HepG2 (cell line): ENCODE data around the gene SLC44A4. TPM values are rescaled to one million over a fixed set of nuclear protein-coding genes. Genes with fewer than 3 reads are reported as not detected.
A peak's percentile ranks its signal among the peaks of the same experiment; 100 is the strongest.

ENCODE experiments used
- AKNA ChIP-seq: sonication (generic); formaldehyde crosslinking; IDR thresholded peaks from 2 replicates; pipeline ENCODE4 v1.4.0; 2020; ENCODE audit warnings: missing genetic modification reagents, borderline replicate concordance
- ARNT2 ChIP-seq: sonication (generic); formaldehyde crosslinking; IDR thresholded peaks from 2 replicates; pipeline ENCODE4 v1.8.0; 2022; ENCODE audit warnings: mild to moderate bottlenecking, low read depth, missing genetic modification reagents, moderate library complexity
- CHD4 ChIP-seq: fragments of 200-600 bp; sonication (generic); IDR thresholded peaks from 2 replicates; pipeline ENCODE4 v1.7.0; 2017; ENCODE audit warnings: mild to moderate bottlenecking, low read length, borderline replicate concordance
- FIP1L1 ChIP-seq: fragments of 200-400 bp; formaldehyde crosslinking; IDR thresholded peaks from 2 replicates; pipeline ENCODE4 v1.6.1; 2018; ENCODE audit warnings: low read depth, mild to moderate bottlenecking, low read length, moderate library complexity, borderline replicate concordance; ENCODE audit not compliant: insufficient read depth
- FOXO1 ChIP-seq: sonication (generic); formaldehyde crosslinking; IDR thresholded peaks from 2 replicates; pipeline ENCODE4 v1.4.0; 2020; ENCODE audit warnings: missing genetic modification reagents
- FOXP1 ChIP-seq, 2 experiments: fragments of 450-650 bp in 1 of 2; IDR thresholded peaks; 2 replicates each; pipeline ENCODE4 v1.6.1; 2017 to 2018; ENCODE audit warnings: antibody characterized with exemption in 1 of 2
- NCOR1 ChIP-seq: fragments of 200-600 bp; sonication (generic); IDR thresholded peaks from 2 replicates; pipeline ENCODE4 v1.7.0; 2017; ENCODE audit warnings: antibody characterized with exemption, low read length, borderline replicate concordance
- POLR2AphosphoS5 ChIP-seq: IDR thresholded peaks from 2 replicates; pipeline ENCODE4 v1.6.1; 2012; ENCODE audit warnings: low read depth, low read length
- SAP130 ChIP-seq: IDR thresholded peaks from 2 replicates; pipeline ENCODE4 v1.6.1; 2016; ENCODE audit warnings: low read depth
- ZBTB33 ChIP-seq: sonication (generic); formaldehyde crosslinking; IDR thresholded peaks from 2 replicates; pipeline ENCODE4 v1.4.0; 2020; ENCODE audit warnings: missing genetic modification reagents
- ZC3H13 ChIP-seq: sonication (generic); formaldehyde crosslinking; IDR thresholded peaks from 2 replicates; pipeline ENCODE4 v1.8.1; 2023; ENCODE audit warnings: mild to moderate bottlenecking, missing genetic modification reagents, moderate library complexity
- ZKSCAN8 ChIP-seq: IDR thresholded peaks from 2 replicates; pipeline ENCODE4 v1.6.1; 2016; ENCODE audit warnings: borderline replicate concordance, missing genetic modification reagents, missing compliant biosample characterization
- ZNF235 ChIP-seq: sonication (generic); formaldehyde crosslinking; IDR thresholded peaks from 2 replicates; pipeline ENCODE4 v1.8.1; 2023; ENCODE audit warnings: mild to moderate bottlenecking, missing genetic modification reagents, borderline replicate concordance
- ZNF296 ChIP-seq: sonication (generic); formaldehyde crosslinking; conservative IDR thresholded peaks from 2 replicates; pipeline ENCODE4 v1.5.0; 2020; ENCODE audit warnings: mild to moderate bottlenecking, missing genetic modification reagents
- ZNF549 ChIP-seq: sonication (generic); formaldehyde crosslinking; IDR thresholded peaks from 2 replicates; pipeline ENCODE4 v1.5.0; 2020; ENCODE audit warnings: missing genetic modification reagents
- ZNF709 ChIP-seq: sonication (generic); formaldehyde crosslinking; IDR thresholded peaks from 2 replicates; pipeline ENCODE4 v1.5.0; 2020; ENCODE audit warnings: mild to moderate bottlenecking, missing genetic modification reagents
- ZNF724P ChIP-seq: sonication (generic); formaldehyde crosslinking; IDR thresholded peaks from 2 replicates; pipeline ENCODE4 v1.8.0; 2022; ENCODE audit warnings: missing genetic modification reagents, borderline replicate concordance
- ZNF768 ChIP-seq: sonication (generic); formaldehyde crosslinking; IDR thresholded peaks from 2 replicates; pipeline ENCODE4 v1.4.0; 2020; ENCODE audit warnings: missing genetic modification reagents
- ZNF879 ChIP-seq: sonication (generic); formaldehyde crosslinking; IDR thresholded peaks from 2 replicates; pipeline ENCODE4 v1.8.1; 2023; ENCODE audit warnings: missing genetic modification reagents
- polyA plus RNA-seq, 8 experiments: library from polyadenylated mRNA; depleted of rRNA in 3 of 8; stranded (reverse) in 7 of 8; unstranded in 1 of 8; fragments of >200 nt; fragmentation: Illumina TruSeq in 4 of 8; extraction: Trizol in 4 of 8; gene quantifications; 2 replicates each; pipeline versions ENCODE4 v1.2.1 to v1.2.3, GENCODE V29; 2011 to 2016; ENCODE audit warnings: low read depth in 4 of 8, missing spikeins in 1 of 8, mixed read lengths in 1 of 8; ENCODE audit not compliant: insufficient read depth in 1 of 8
- total RNA-seq, 5 experiments: library from RNA; depleted of rRNA; stranded (reverse); fragments of >200 nt; fragmentation: Illumina TruSeq; extraction: Trizol; gene quantifications; 2 replicates each; pipeline ENCODE4 v1.2.3, GENCODE V29; 2016; ENCODE audit warnings: low read depth in 1 of 5
- TF ChIP-seq, protein P1 (sequence below): sonication (generic); formaldehyde crosslinking; IDR thresholded peaks from 2 replicates; pipeline ENCODE4 v1.5.0; 2020; ENCODE audit warnings: mild to moderate bottlenecking, missing genetic modification reagents, moderate library complexity
- TF ChIP-seq, protein P2 (sequence below): IDR thresholded peaks from 2 replicates; pipeline ENCODE4 v1.6.1; 2016; ENCODE audit warnings: mild to moderate bottlenecking, missing biosample characterization, missing genetic modification reagents

SLC44A4 gene
- total and polyA plus RNA-seq, 2 of the 13 experiments (the other 11 are each of a cell fraction or from before 2014, with no cell fraction given), result 3.5 to 5.9 TPM

DNA sequence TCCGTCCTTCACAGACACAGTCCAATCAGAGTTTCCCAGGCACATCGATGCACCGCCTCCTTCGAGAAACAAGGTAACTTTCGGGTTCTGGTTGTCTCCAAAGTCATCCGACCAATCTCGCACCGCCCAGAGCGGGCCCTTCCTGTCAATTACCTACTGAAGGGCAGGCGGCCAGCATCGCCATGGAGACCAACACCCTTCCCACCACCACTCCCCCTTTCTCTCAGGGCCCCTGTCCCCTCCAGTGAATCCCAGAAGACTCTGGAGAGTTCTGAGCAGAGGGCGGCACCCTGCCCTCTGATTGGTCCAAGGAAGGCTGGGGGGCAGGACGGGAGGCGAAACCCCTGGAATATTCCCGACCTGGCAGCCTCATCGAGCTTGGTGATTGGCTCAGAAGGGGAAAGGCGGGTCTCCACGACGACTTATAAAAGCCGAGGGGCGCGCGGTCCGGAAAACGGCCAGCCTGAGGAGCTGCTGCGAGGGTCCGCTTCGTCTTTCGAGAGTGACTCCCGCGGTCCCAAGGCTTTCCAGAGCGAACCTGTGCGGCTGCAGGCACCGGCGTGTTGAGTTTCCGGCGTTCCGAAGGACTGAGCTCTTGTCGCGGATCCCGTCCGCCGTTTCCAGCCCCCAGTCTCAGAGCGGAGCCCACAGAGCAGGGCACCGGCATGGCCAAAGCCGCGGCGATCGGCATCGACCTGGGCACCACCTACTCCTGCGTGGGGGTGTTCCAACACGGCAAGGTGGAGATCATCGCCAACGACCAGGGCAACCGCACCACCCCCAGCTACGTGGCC, 51.3 kb downstream of the SLC44A4 start, which contains the start of gene HSPA1B (continued):
- TF ChIP-seq ZBTB33 (CRISPR knock-in tag) (no peak), FIP1L1 (no peak), ZNF709 (CRISPR knock-in tag) (0 out of 2 replicates have a peak, but pooled peaks have one; percentile 79), FOXP1 (IDR thresholded peaks at IDR 0.05) (no peak), FOXP1 (CRISPR knock-in tag; IDR thresholded peaks at IDR 0.05) (no peak), ZNF768 (CRISPR knock-in tag) (peak; percentile 82), ZKSCAN8 (CRISPR knock-in tag) (no peak; the same call in 1 of the 2 replicates), ZNF724P (peak; percentile 86; the same call in 1 of the 2 replicates), SAP130 (CRISPR knock-in tag) (peak; percentile 94), ZNF235 (CRISPR knock-in tag) (no peak), POLR2AphosphoS5 (peak; percentile 100), ZNF549 (no peak), ARNT2 (peak; percentile 93), CHD4 (no peak), ZNF879 (CRISPR knock-in tag) (no peak), AKNA (no peak; the same call in 1 of the 2 replicates), ZC3H13 (CRISPR knock-in tag) (no peak), FOXO1 (CRISPR knock-in tag) (peak; percentile 76), ZNF296 (peak; percentile 92; the same call in 1 of the 2 replicates), NCOR1 (0 out of 2 replicates have a peak, but pooled peaks have one; percentile 12)
- TF ChIP-seq, protein P1, sequence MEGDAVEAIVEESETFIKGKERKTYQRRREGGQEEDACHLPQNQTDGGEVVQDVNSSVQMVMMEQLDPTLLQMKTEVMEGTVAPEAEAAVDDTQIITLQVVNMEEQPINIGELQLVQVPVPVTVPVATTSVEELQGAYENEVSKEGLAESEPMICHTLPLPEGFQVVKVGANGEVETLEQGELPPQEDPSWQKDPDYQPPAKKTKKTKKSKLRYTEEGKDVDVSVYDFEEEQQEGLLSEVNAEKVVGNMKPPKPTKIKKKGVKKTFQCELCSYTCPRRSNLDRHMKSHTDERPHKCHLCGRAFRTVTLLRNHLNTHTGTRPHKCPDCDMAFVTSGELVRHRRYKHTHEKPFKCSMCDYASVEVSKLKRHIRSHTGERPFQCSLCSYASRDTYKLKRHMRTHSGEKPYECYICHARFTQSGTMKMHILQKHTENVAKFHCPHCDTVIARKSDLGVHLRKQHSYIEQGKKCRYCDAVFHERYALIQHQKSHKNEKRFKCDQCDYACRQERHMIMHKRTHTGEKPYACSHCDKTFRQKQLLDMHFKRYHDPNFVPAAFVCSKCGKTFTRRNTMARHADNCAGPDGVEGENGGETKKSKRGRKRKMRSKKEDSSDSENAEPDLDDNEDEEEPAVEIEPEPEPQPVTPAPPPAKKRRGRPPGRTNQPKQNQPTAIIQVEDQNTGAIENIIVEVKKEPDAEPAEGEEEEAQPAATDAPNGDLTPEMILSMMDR, result peak; percentile 29
- TF ChIP-seq, protein P2, sequence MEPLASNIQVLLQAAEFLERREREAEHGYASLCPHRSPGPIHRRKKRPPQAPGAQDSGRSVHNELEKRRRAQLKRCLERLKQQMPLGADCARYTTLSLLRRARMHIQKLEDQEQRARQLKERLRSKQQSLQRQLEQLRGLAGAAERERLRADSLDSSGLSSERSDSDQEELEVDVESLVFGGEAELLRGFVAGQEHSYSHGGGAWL (CRISPR knock-in tag), result peak; percentile 92
